HEK293 (cell line): ENCODE results near the gene RASGEF1B.

Experiments
- CTCF ChIA-PET: fragments of 350-600 bp; formaldehyde crosslinking; extraction: SDS; loops from one replicate; lab custom pipeline; 2021; ENCODE audit warnings: antibody characterized with exemption; lab: Yijun Ruan, JAX
- POLR2A ChIA-PET: fragments of 300-600 bp; formaldehyde crosslinking; extraction: SDS; loops from one replicate; lab custom pipeline; 2020; ENCODE audit warnings: antibody characterized with exemption, inconsistent platforms; lab: Yijun Ruan, JAX
- H3K27ac ChIP-seq: fragments of 200-500 bp; sonication (Bioruptor generic); 2 replicates; pipeline ENCODE4 v1.5.1; 2014; ENCODE audit warnings: low read depth, low read length, control low read depth, inconsistent platforms; ENCODE audit errors: extremely low read depth
- H3K36me3 ChIP-seq, 2 experiments: fragments of 200-500 bp in 1 of 2; sonication (Bioruptor generic) in 1 of 2; 1 replicate in 1 of 2; 2 replicates in 1 of 2; pipeline ENCODE4 v1.5.1; 2014 to 2017; ENCODE audit warnings: inconsistent platforms in 2 of 2, low read length in 2 of 2; ENCODE audit not compliant: control insufficient read depth in 2 of 2, insufficient read depth in 1 of 2
- H3K4me1 ChIP-seq: fragments of 200-500 bp; sonication (Bioruptor generic); 2 replicates; pipeline ENCODE4 v1.5.1; 2014; ENCODE audit warnings: mild to moderate bottlenecking, low read length, inconsistent platforms; ENCODE audit not compliant: control insufficient read depth, insufficient read depth
- H3K4me3 ChIP-seq: 2 replicates; pipeline ENCODE4 v1.5.1; 2011; ENCODE audit warnings: low read depth, mild to moderate bottlenecking, control low read depth, low read length, moderate library complexity
- H3K9me3 ChIP-seq: fragments of 200-500 bp; sonication (Bioruptor generic); 2 replicates; pipeline ENCODE4 v1.5.1; 2014; ENCODE audit warnings: low read depth, low read length, inconsistent platforms; ENCODE audit not compliant: control insufficient read depth, insufficient read depth
- REPIN1 ChIP-seq: fragments of 450-650 bp; formaldehyde crosslinking; IDR thresholded peaks from 2 replicates; pipeline ENCODE4 v1.5.1; 2017; ENCODE audit warnings: missing biosample characterization, missing genetic modification characterization, low read depth
- ZBTB7A ChIP-seq: fragments of 450-650 bp; formaldehyde crosslinking; IDR thresholded peaks from 2 replicates; pipeline ENCODE4 v1.5.1; 2016; ENCODE audit warnings: low read depth, missing biosample characterization, missing genetic modification characterization
- ZFP37 ChIP-seq: fragments of 450-650 bp; formaldehyde crosslinking; IDR thresholded peaks from 2 replicates; pipeline ENCODE4 v1.5.1; 2016; ENCODE audit warnings: missing biosample characterization, missing genetic modification characterization
- ZNF121 ChIP-seq: fragments of 450-650 bp; formaldehyde crosslinking; IDR thresholded peaks from 2 replicates; pipeline ENCODE4 v1.5.1; 2016; ENCODE audit warnings: missing biosample characterization, missing genetic modification characterization
- ZNF140 ChIP-seq: fragments of 450-650 bp; formaldehyde crosslinking; IDR thresholded peaks from 2 replicates; pipeline ENCODE4 v1.5.1; 2016; ENCODE audit warnings: missing biosample characterization, missing genetic modification characterization
- ZNF274 ChIP-seq, 2 experiments: fragments of 200-500 bp in 1 of 2; fragments of 450-650 bp in 1 of 2; sonication (Bioruptor generic) in 1 of 2; formaldehyde crosslinking in 1 of 2; IDR thresholded peaks; 2 replicates each; pipeline versions ENCODE4 v1.5.1 to v1.6.1; 2014 to 2016; ENCODE audit warnings: borderline replicate concordance in 1 of 2, inconsistent platforms in 1 of 2, low read length in 1 of 2, missing biosample characterization in 1 of 2, missing genetic modification characterization in 1 of 2
- ZNF560 ChIP-seq: fragments of 450-650 bp; formaldehyde crosslinking; IDR thresholded peaks from 2 replicates; pipeline ENCODE4 v1.5.1; 2017; ENCODE audit warnings: missing biosample characterization, missing genetic modification characterization, borderline replicate concordance
- ZNF571 ChIP-seq: fragments of 450-650 bp; formaldehyde crosslinking; IDR thresholded peaks from 2 replicates; pipeline ENCODE4 v1.5.0; 2017; ENCODE audit warnings: missing biosample characterization, missing genetic modification characterization
- ZNF701 ChIP-seq: fragments of 450-650 bp; formaldehyde crosslinking; IDR thresholded peaks from 2 replicates; pipeline ENCODE4 v1.5.1; 2016; ENCODE audit warnings: missing biosample characterization, missing genetic modification characterization
- ZNF707 ChIP-seq: fragments of 450-650 bp; formaldehyde crosslinking; IDR thresholded peaks from 2 replicates; pipeline ENCODE4 v1.5.1; 2016; ENCODE audit warnings: missing biosample characterization, missing genetic modification characterization
- ZNF768 ChIP-seq: fragments of 450-650 bp; formaldehyde crosslinking; IDR thresholded peaks from 2 replicates; pipeline ENCODE4 v1.5.1; 2018; ENCODE audit warnings: missing biosample characterization, mild to moderate bottlenecking, missing genetic modification characterization
- ZNF776 ChIP-seq: fragments of 450-650 bp; formaldehyde crosslinking; IDR thresholded peaks from 2 replicates; pipeline ENCODE4 v1.5.0; 2017; ENCODE audit warnings: missing biosample characterization, missing genetic modification characterization, borderline replicate concordance
- ZNF843 ChIP-seq: fragments of 450-650 bp; formaldehyde crosslinking; IDR thresholded peaks from 2 replicates; pipeline ENCODE4 v1.5.1; 2016; ENCODE audit warnings: missing biosample characterization, missing genetic modification characterization
- TF ChIP-seq, protein P1 (sequence below): fragments of 450-650 bp; formaldehyde crosslinking; IDR thresholded peaks from 2 replicates; pipeline ENCODE4 v1.5.1; 2016; ENCODE audit warnings: missing biosample characterization, missing genetic modification characterization
- TF ChIP-seq, protein P2 (sequence below): fragments of 450-650 bp; formaldehyde crosslinking; IDR thresholded peaks from 2 replicates; pipeline ENCODE4 v1.5.0; 2017; ENCODE audit warnings: missing biosample characterization, missing genetic modification characterization, borderline replicate concordance
- TF ChIP-seq, protein P3 (sequence below): fragments of 450-650 bp; IDR thresholded peaks from 2 replicates; pipeline ENCODE4 v1.5.1; 2018; ENCODE audit warnings: missing biosample characterization, missing genetic modification characterization
- TF ChIP-seq, protein P4 (sequence below): fragments of 450-650 bp; formaldehyde crosslinking; IDR thresholded peaks from 2 replicates; pipeline ENCODE4 v1.5.1; 2017; ENCODE audit warnings: missing biosample characterization, missing genetic modification characterization
- TF ChIP-seq, protein P5 (sequence below): fragments of 450-650 bp; formaldehyde crosslinking; IDR thresholded peaks from 2 replicates; pipeline ENCODE4 v1.5.1; 2016; ENCODE audit warnings: missing biosample characterization, missing genetic modification characterization
- TF ChIP-seq, protein P6 (sequence below): fragments of 450-650 bp; formaldehyde crosslinking; IDR thresholded peaks from 2 replicates; pipeline ENCODE4 v1.5.1; 2016; ENCODE audit warnings: missing biosample characterization, missing genetic modification characterization

RASGEF1B gene

DNA sequence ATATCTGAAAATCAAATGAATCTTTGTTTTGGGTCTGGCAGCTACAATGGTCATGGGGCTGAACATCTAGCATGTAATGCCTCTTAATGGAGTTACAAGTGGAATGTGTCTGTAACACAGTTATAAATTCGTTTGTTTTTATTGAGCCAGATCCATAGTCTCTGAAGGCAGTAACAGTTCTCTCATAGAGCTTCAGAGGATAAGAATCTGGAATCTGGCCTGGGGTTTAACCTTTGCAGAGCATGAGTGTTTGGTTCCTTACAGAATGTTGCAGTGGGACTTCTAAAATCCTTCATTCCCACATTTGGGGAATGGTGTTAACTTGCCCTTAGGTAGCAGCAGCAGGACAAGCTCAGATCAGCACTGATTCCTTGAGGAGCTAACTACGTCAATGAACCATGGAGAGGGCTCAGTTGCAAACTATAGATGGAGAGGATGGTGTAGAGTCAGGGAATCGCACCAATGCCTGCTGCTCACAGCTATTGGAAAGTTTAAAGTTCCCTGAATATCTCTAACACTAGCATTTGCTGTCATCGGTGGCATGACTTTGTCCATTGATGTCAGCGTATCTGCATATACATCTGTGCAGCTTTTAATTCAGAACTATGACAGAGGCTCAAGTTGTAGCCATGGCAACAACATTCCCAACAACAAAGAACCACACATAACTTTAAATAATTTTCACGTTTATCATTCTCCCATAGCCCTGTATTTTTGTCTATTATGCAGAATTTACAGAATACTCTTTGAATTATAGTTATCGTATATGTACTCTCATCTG lies 72.2 kb downstream of the RASGEF1B start:
- ChIA-PET CTCF (interaction anchor here (0.6 to 0.8 kb wide), 2 partner anchors 445 to 692 kb away, joined by 3 to 7 read pairs; no protein-coding TSS in a partner anchor), POLR2A (no interaction called here)
- no peak for TF ChIP-seq ZNF776
- TF ChIP-seq REPIN1 = no peak
- TF ChIP-seq ZFP37 (tag by site-specific recombination) = no peak
- no peak for TF ChIP-seq ZNF701 (tag by site-specific recombination)
- TF ChIP-seq ZNF707 (tag by site-specific recombination) = no peak
- no peak for TF ChIP-seq ZNF571 (tag by site-specific recombination)
- TF ChIP-seq, protein P1, sequence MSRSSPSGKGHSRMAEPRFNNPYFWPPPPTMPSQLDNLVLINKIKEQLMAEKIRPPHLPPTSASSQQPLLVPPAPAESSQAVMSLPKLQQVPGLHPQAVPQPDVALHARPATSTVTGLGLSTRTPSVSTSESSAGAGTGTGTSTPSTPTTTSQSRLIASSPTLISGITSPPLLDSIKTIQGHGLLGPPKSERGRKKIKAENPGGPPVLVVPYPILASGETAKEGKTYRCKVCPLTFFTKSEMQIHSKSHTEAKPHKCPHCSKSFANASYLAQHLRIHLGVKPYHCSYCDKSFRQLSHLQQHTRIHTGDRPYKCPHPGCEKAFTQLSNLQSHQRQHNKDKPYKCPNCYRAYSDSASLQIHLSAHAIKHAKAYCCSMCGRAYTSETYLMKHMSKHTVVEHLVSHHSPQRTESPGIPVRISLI (tag by site-specific recombination) = no peak
- TF ChIP-seq ZNF274 (IDR thresholded peaks at IDR 0.05; ENCODE audit: low read length) = no peak
- no peak for TF ChIP-seq ZNF274 (tag by site-specific recombination; IDR thresholded peaks at IDR 0.05; ENCODE audit: borderline replicate concordance)
- TF ChIP-seq, protein P2, sequence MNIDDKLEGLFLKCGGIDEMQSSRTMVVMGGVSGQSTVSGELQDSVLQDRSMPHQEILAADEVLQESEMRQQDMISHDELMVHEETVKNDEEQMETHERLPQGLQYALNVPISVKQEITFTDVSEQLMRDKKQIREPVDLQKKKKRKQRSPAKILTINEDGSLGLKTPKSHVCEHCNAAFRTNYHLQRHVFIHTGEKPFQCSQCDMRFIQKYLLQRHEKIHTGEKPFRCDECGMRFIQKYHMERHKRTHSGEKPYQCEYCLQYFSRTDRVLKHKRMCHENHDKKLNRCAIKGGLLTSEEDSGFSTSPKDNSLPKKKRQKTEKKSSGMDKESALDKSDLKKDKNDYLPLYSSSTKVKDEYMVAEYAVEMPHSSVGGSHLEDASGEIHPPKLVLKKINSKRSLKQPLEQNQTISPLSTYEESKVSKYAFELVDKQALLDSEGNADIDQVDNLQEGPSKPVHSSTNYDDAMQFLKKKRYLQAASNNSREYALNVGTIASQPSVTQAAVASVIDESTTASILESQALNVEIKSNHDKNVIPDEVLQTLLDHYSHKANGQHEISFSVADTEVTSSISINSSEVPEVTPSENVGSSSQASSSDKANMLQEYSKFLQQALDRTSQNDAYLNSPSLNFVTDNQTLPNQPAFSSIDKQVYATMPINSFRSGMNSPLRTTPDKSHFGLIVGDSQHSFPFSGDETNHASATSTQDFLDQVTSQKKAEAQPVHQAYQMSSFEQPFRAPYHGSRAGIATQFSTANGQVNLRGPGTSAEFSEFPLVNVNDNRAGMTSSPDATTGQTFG (tag by site-specific recombination) = no peak
- TF ChIP-seq ZBTB7A (tag by site-specific recombination) = no peak
- no peak for TF ChIP-seq ZNF140 (tag by site-specific recombination)
- TF ChIP-seq, protein P3, sequence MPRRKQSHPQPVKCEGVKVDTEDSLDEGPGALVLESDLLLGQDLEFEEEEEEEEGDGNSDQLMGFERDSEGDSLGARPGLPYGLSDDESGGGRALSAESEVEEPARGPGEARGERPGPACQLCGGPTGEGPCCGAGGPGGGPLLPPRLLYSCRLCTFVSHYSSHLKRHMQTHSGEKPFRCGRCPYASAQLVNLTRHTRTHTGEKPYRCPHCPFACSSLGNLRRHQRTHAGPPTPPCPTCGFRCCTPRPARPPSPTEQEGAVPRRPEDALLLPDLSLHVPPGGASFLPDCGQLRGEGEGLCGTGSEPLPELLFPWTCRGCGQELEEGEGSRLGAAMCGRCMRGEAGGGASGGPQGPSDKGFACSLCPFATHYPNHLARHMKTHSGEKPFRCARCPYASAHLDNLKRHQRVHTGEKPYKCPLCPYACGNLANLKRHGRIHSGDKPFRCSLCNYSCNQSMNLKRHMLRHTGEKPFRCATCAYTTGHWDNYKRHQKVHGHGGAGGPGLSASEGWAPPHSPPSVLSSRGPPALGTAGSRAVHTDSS (tag by site-specific recombination) = no peak
- TF ChIP-seq ZNF121 (tag by site-specific recombination) = no peak
- no peak for TF ChIP-seq ZNF768
- no peak for TF ChIP-seq ZNF560 (tag by site-specific recombination)
- TF ChIP-seq, protein P4, sequence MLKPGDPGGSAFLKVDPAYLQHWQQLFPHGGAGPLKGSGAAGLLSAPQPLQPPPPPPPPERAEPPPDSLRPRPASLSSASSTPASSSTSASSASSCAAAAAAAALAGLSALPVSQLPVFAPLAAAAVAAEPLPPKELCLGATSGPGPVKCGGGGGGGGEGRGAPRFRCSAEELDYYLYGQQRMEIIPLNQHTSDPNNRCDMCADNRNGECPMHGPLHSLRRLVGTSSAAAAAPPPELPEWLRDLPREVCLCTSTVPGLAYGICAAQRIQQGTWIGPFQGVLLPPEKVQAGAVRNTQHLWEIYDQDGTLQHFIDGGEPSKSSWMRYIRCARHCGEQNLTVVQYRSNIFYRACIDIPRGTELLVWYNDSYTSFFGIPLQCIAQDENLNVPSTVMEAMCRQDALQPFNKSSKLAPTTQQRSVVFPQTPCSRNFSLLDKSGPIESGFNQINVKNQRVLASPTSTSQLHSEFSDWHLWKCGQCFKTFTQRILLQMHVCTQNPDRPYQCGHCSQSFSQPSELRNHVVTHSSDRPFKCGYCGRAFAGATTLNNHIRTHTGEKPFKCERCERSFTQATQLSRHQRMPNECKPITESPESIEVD (tag by site-specific recombination) = no peak
- TF ChIP-seq, protein P5, sequence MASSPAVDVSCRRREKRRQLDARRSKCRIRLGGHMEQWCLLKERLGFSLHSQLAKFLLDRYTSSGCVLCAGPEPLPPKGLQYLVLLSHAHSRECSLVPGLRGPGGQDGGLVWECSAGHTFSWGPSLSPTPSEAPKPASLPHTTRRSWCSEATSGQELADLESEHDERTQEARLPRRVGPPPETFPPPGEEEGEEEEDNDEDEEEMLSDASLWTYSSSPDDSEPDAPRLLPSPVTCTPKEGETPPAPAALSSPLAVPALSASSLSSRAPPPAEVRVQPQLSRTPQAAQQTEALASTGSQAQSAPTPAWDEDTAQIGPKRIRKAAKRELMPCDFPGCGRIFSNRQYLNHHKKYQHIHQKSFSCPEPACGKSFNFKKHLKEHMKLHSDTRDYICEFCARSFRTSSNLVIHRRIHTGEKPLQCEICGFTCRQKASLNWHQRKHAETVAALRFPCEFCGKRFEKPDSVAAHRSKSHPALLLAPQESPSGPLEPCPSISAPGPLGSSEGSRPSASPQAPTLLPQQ (tag by site-specific recombination) = no peak
- TF ChIP-seq ZNF843 (tag by site-specific recombination) = no peak
- TF ChIP-seq, protein P6, sequence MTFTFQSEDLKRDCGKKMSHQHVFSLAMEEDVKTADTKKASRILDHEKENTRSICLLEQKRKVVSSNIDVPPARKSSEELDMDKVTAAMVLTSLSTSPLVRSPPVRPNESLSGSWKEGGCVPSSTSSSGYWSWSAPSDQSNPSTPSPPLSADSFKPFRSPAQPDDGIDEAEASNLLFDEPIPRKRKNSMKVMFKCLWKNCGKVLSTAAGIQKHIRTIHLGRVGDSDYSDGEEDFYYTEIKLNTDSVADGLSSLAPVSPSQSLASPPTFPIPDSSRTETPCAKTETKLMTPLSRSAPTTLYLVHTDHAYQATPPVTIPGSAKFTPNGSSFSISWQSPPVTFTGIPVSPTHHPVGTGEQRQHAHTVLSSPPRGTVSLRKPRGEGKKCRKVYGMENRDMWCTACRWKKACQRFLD (tag by site-specific recombination) = no peak

More for the DNA sequence above, 72.2 kb downstream of the RASGEF1B start:
- Histone ChIP-seq H3K36me3 (no peaks in the 10 kb centered on the region), H3K27ac (no peak overlapping the region), H3K4me3 (no peak overlapping the region), H3K9me3 (no peaks in the 10 kb centered on the region), H3K4me1 (no peaks in the 10 kb centered on the region)
